Measurements from ENCODE around the gene AP3B1. TPM values are rescaled to one million over a fixed set of nuclear protein-coding genes. Genes with fewer than 3 reads are reported as not detected.

Gene AP3B1
- polyA plus RNA-seq, 1 experiment, result 67.0 TPM

GRCh38 chr5:78277715-78278114 lies 16.8 kb downstream of the AP3B1 start:
- no peak for TF ChIP-seq CTCF (IDR thresholded peaks at IDR 0.05; ENCODE audit: low read depth, low read length)
- H3K27ac ChIP-seq (ENCODE audit: low read depth, low read length), result no peak overlapping the region
- ChIA-PET CTCF (interaction anchor here (0.7 kb wide), 1 partner anchor 10 kb away, joined by 3 read pairs; no protein-coding TSS in a partner anchor), POLR2A (no interaction called here)
- no peaks in the 10 kb centered on the region for H3K27me3 ChIP-seq (ENCODE audit: control insufficient read depth, insufficient read depth, low read length)
- H3K4me3 ChIP-seq (ENCODE audit: low read depth, low read length), result no peak overlapping the region
- peaks cover 3% of the 10 kb centered on the region; the same call in 1 of the 2 replicates for H3K9me3 ChIP-seq (ENCODE audit: control insufficient read depth, insufficient read depth, low read length)
- no peak for DNase-seq (ENCODE audit: low read depth, low spot score)

- no peak overlapping the region for H3K27ac ChIP-seq (ENCODE audit: low read depth, low read length)
- no peaks in the 10 kb centered on the region for H3K27me3 ChIP-seq (ENCODE audit: control insufficient read depth, insufficient read depth, low read length)
- DNase-seq (ENCODE audit: low read depth, low spot score), result no peak
- no peak overlapping the region for H3K4me3 ChIP-seq (ENCODE audit: low read depth, low read length)
- H3K9me3 ChIP-seq (ENCODE audit: control insufficient read depth, insufficient read depth, low read length), result peaks cover 3% of the 10 kb centered on the region; the same call in 1 of the 2 replicates
- TF ChIP-seq CTCF (IDR thresholded peaks at IDR 0.05; ENCODE audit: low read depth, low read length), result no peak
- CTCF ChIA-PET, result no interaction called here
- POLR2A ChIA-PET, result no interaction called here
Observed at GRCh38 chr5:78275998-78276543, 18.4 kb downstream of the AP3B1 start.

- POLR2A ChIA-PET, result no interaction called here
- H3K27me3 ChIP-seq (ENCODE audit: control insufficient read depth, insufficient read depth, low read length), result no peaks in the 10 kb centered on the region
- no peak for TF ChIP-seq CTCF (IDR thresholded peaks at IDR 0.05; ENCODE audit: low read depth, low read length)
- no peak overlapping the region for H3K4me3 ChIP-seq (ENCODE audit: low read depth, low read length)
- H3K27ac ChIP-seq (ENCODE audit: low read depth, low read length), result no peak overlapping the region
- CTCF ChIA-PET, result no interaction called here
- H3K9me3 ChIP-seq (ENCODE audit: control insufficient read depth, insufficient read depth, low read length), result peaks cover 3% of the 10 kb centered on the region; the same call in 1 of the 2 replicates
- DNase-seq (ENCODE audit: low read depth, low spot score), result no peak
Observed at GRCh38 chr5:78274540-78275197, 19.8 kb downstream of the AP3B1 start.

- Histone ChIP-seq H3K9me3 (ENCODE audit: control insufficient read depth, insufficient read depth, low read length) (peaks cover 3% of the 10 kb centered on the region; the same call in 1 of the 2 replicates), H3K27me3 (ENCODE audit: control insufficient read depth, insufficient read depth, low read length) (no peaks in the 10 kb centered on the region), H3K27ac (ENCODE audit: low read depth, low read length) (no peak overlapping the region), H3K4me3 (ENCODE audit: low read depth, low read length) (no peak overlapping the region)
- ChIA-PET CTCF (interaction anchor here (0.6 kb wide), 1 partner anchor 1500 kb away, joined by 3 read pairs; no protein-coding TSS in a partner anchor), POLR2A (no interaction called here)
- no peak for DNase-seq (ENCODE audit: low read depth, low spot score)
- TF ChIP-seq CTCF (IDR thresholded peaks at IDR 0.05; ENCODE audit: low read depth, low read length), result no peak
Observed at GRCh38 chr5:78273436-78273835, 21.1 kb downstream of the AP3B1 start.

- ChIA-PET CTCF (no interaction called here), POLR2A (no interaction called here)
Observed at GRCh38 chr5:78271766-78272165, 22.7 kb downstream of the AP3B1 start.

More at GRCh38 chr5:78271766-78272165, 22.7 kb downstream of the AP3B1 start:
- Histone ChIP-seq H3K27ac (ENCODE audit: low read depth, low read length) (no peak overlapping the region), H3K4me3 (ENCODE audit: low read depth, low read length) (no peak overlapping the region), H3K9me3 (ENCODE audit: control insufficient read depth, insufficient read depth, low read length) (peaks cover 3% of the 10 kb centered on the region; the same call in 1 of the 2 replicates), H3K27me3 (ENCODE audit: control insufficient read depth, insufficient read depth, low read length) (no peaks in the 10 kb centered on the region)
- no peak for TF ChIP-seq CTCF (IDR thresholded peaks at IDR 0.05; ENCODE audit: low read depth, low read length)
- no peak for DNase-seq (ENCODE audit: low read depth, low spot score)

Measured in AG04450 (cell line).